Skeletal muscle satellite cell (primary cell): ENCODE data around the gene XBP1.

Experiments used
- H3K27me3 ChIP-seq: 2 replicates; pipeline ENCODE4 v1.7.0; 2013; ENCODE audit warnings: low read length; ENCODE audit not compliant: control insufficient read depth, insufficient read depth
- H3K36me3 ChIP-seq: 2 replicates; pipeline ENCODE4 v1.7.0; 2013; ENCODE audit warnings: mild to moderate bottlenecking, control low read depth, low read length; ENCODE audit not compliant: insufficient read depth
- H3K4me1 ChIP-seq: 2 replicates; pipeline ENCODE4 v1.7.0; 2013; ENCODE audit warnings: low read length; ENCODE audit not compliant: control insufficient read depth, insufficient read depth
- H3K4me2 ChIP-seq: 2 replicates; pipeline ENCODE4 v1.7.0; 2013; ENCODE audit warnings: mild to moderate bottlenecking, low read length
- H3K4me3 ChIP-seq: 2 replicates; pipeline ENCODE4 v1.7.0; 2013; ENCODE audit warnings: low read length
- H3K9ac ChIP-seq: 2 replicates; pipeline ENCODE4 v1.7.0; 2013; ENCODE audit warnings: mild to moderate bottlenecking, low read depth, low read length, moderate library complexity
- H3K9me3 ChIP-seq: replicated peaks from 2 replicates; pipeline ENCODE4 v1.7.0; 2013; ENCODE audit warnings: mild to moderate bottlenecking, control low read depth, low read length

Gene XBP1

DNA sequence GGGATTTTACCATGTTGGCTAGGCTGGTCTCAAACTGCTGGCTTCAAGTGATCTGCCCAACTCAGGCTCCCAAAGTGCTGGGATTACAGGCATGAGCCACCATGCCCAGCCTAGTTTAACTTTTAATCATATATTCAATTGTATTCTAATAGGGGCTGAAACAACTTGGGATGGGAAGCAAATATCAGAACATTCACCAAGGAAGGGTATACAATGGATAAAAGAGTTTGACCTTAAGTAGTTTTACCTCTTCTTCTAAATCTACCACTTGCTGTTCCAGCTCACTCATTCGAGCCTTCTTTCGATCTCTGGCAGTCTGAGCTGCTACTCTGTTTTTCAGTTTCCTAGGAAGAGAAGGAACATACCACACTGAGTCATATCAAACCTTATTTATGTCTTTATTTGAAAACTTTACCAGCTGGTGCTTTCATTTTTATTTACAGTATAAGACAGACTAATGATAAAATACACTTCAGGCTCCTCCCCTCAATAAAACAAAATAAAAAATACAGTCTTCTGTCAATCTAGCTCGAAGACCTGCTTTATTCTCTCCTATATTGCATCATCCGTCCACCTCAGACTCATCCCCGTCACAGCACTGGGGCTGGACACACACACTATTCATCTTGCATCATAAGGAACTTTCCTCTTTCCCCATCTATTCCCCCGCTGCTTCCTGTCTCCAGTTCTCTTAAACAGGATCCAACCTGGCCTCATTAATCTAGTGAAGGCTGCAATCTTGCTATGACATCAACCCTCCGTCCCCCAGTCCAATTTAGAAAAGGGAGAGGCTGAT lies 1.4 kb downstream of the XBP1 start:
- Histone ChIP-seq H3K4me1 (peaks cover 16% of the 10 kb centered on the region), H3K4me2 (peak overlapping the region; percentile 95), H3K4me3 (peak overlapping the region; percentile 84), H3K9me3 (no peaks in the 10 kb centered on the region), H3K27me3 (no peaks in the 10 kb centered on the region), H3K9ac (peak overlapping the region; percentile 99), H3K36me3 (peaks cover 48% of the 10 kb centered on the region)

DNA sequence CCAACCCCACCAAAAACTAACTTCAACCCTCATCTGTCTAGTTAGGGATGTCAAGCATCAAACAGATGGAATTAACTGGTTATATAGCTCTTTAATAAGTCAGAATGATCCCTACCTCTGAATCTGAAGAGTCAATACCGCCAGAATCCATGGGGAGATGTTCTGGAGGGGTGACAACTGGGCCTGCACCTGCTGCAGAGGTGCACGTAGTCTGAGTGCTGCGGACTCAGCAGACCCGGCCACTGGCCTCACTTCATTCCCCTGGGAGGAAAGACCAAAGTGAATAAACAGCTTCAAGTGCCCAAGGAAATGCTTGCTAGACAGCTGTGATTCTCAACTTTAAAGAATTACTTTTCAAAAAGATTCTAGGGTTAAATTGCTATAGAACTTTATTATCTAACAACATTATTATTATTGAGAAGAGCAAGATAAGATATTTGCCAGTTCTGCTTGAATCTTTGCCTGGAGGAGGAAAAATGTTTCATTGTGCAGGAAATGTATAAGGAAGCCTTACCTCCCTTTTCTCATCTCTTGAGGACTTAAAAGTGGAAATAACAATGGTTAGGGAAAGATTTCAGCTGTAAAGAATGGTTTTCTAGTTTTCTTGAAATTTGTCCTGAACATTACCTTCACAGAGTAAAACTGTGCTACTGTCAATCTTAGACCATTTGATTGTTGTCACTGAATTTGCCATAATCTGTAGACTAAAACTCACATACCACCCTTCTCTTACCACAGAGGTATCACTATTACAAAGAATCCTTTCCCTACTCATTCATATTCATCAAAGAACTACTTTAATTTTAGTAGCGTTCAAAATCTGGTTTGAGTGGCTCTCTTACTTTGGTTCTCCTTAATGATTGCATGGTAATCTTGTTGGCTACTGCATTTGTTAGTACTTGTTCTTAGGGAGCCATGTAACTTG lies 4.2 kb downstream of the XBP1 start:
- H3K36me3 ChIP-seq: peaks cover 52% of the 10 kb centered on the region
- H3K4me3 ChIP-seq: no peak overlapping the region
- H3K4me2 ChIP-seq: no peak overlapping the region
- H3K4me1 ChIP-seq: peaks cover 6% of the 10 kb centered on the region
- no peaks in the 10 kb centered on the region for H3K9me3 ChIP-seq
- no peaks in the 10 kb centered on the region for H3K27me3 ChIP-seq
- H3K9ac ChIP-seq: no peak overlapping the region

DNA sequence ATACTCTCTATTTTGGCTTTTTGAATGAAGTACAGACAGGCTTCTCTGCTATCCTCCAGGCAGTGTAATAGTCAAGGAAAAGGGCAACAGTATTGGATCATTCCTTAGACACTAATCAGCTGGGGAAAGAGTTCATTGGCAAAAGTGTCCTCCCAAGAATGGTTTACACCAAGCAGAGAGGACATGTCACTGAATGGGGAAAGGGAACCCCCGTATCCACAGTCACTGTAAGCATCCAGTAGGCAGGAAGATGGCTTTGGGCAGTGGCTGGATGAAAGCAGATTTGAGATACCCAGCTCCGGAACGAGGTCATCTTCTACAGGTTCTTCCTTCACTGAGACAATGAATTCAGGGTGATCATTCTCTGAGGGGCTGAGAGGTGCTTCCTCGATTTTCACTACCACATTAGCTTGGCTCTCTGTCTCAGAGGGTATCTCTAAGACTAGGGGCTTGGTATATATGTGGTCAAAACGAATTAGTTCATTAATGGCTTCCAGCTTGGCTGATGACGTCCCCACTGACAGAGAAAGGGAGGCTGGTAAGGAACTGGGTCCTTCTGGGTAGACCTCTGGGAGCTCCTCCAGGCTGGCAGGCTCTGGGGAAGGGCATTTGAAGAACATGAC lies 5.2 kb downstream of the XBP1 start:
- H3K4me1 ChIP-seq: peaks cover 6% of the 10 kb centered on the region
- H3K36me3 ChIP-seq: peaks cover 52% of the 10 kb centered on the region
- no peaks in the 10 kb centered on the region for H3K9me3 ChIP-seq
- no peak overlapping the region for H3K9ac ChIP-seq
- H3K4me2 ChIP-seq: no peak overlapping the region
- H3K4me3 ChIP-seq: no peak overlapping the region
- H3K27me3 ChIP-seq: no peaks in the 10 kb centered on the region

DNA sequence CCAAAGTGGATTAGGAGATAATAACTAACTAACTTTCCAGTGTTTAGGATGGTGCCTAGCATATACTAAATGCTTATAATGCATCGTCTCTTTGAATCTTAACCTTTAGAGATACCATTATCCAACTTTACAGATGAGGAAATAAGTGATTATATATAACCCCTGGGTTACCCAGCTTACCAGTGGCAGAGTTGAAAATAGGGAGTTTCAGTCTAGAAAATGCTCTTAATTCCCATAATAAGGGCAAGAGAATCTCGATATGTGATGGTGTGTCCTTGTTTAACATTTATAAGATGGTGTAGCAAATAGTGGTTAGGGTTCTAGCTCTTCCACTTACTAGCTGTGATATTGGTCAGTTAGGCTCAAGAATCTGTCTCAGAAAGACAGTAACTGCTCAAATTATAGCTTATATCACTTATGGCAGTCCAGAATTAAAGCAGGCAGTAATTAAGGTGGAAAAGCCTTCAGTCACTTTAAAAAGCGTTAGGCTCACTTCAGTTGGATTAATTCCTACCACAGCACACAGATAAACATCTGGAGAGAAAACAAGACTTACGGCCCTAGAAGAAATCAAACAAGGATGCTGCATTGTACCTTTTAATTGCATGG lies 6.3 kb downstream of the XBP1 start:
- H3K9me3 ChIP-seq: no peaks in the 10 kb centered on the region
- H3K36me3 ChIP-seq: peaks cover 47% of the 10 kb centered on the region
- H3K9ac ChIP-seq: no peak overlapping the region
- H3K4me3 ChIP-seq: no peak overlapping the region
- no peaks in the 10 kb centered on the region for H3K27me3 ChIP-seq
- H3K4me1 ChIP-seq: peaks cover 6% of the 10 kb centered on the region
- H3K4me2 ChIP-seq: no peak overlapping the region

DNA sequence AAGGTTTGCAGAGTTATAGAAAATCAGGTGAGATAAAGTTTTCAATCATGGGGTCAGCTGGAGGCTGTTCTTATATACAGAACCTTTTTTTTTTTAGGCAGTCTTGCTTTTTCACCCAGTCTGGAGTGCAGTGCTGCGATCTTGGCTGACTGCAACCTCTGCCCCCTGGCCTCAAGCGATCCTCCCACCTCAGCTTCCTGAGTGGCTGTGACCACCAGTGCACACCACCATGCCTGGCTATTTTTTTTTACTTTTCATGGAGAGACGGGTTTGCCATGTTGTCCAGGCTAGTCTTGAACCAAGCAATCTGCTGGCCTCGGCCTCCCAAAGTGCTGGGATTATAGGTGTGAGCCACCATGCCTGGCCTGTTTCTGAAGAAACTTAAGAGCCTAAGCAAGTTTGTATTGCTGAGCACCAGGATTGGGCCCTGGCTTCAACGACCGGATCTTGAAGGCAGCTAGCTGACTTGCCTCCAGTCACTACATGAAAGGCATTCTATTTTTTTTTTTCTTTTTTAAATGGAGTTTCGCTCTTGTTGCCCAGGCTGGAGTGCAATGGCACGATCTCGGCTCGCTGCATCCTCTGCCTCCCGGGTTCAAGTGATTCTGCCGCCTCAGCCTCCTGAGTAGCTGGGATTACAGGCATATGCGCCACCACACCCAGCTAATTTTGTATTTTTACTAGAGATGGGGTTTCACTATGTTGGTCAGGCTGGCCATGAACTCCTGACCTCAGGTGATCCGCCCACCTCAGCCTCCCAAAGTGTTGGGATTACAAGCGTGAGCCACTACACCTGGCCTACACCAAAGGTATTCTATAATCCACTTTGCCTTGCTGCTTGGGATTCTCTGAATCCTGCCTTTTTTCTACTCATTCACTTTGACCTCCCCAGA lies 7.6 kb downstream of the XBP1 start:
- Histone ChIP-seq H3K9ac (no peak overlapping the region), H3K36me3 (peaks cover 42% of the 10 kb centered on the region), H3K27me3 (no peaks in the 10 kb centered on the region), H3K4me1 (peaks cover under 1% of the 10 kb centered on the region), H3K4me2 (no peak overlapping the region), H3K4me3 (no peak overlapping the region), H3K9me3 (no peaks in the 10 kb centered on the region)

DNA sequence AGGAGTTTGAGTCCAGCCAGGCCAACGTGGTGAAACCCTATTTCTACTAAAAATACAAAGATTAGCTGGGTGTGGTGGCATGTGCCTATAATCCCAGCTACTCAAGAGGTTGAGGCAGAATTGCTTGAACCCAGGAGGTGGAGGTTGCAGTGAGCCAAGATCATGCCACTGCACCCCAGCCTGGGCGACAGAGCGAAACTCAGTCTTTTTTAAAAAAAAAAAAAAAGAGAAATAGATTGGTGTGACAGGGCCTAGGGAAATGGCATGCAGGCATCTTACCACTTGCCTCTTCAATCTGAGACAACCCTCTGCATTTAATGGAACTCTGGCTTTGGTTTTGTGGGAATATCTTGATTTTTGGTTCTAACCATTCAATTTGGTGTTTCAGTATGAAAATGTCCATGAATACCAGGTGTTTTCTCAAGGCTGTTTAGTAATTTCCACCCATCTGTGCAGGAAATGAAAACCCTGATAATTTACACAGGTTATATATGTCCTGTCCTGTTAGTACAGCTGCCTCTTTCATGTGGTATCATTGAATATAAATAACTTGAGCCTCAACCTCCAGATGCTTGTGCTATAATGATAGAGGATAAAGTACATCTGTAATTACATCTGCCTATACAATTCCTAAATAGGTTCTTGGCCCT lies 8.4 kb downstream of the XBP1 start:
- no peak overlapping the region for H3K9ac ChIP-seq
- no peaks in the 10 kb centered on the region for H3K9me3 ChIP-seq
- no peaks in the 10 kb centered on the region for H3K4me1 ChIP-seq
- H3K4me3 ChIP-seq: no peak overlapping the region
- H3K4me2 ChIP-seq: no peak overlapping the region
- H3K27me3 ChIP-seq: no peaks in the 10 kb centered on the region
- peaks cover 42% of the 10 kb centered on the region for H3K36me3 ChIP-seq

DNA sequence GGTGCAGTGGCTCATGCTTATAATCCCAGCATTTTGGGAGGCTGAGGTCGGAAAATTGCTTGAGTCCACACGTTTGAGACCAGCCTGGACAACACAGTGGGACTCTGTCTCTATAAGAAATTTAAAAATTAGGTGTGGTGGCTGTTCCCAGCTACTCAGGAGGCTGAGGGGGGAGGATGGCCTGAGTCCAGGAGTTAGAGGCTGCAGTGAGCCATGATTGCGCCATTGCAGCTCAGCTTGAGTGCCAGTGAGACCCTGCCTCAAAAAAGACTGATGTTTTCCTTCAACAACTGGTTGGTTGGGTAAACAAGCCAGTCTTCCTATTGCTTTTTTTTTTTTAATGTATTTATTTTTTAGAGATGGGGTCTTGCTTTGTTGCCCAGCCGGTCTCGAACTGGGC lies 9.2 kb downstream of the XBP1 start:
- H3K9ac ChIP-seq: no peak overlapping the region
- H3K27me3 ChIP-seq: no peaks in the 10 kb centered on the region
- no peaks in the 10 kb centered on the region for H3K9me3 ChIP-seq
- H3K4me1 ChIP-seq: no peaks in the 10 kb centered on the region
- no peak overlapping the region for H3K4me2 ChIP-seq
- H3K4me3 ChIP-seq: no peak overlapping the region
- H3K36me3 ChIP-seq: peaks cover 42% of the 10 kb centered on the region

DNA sequence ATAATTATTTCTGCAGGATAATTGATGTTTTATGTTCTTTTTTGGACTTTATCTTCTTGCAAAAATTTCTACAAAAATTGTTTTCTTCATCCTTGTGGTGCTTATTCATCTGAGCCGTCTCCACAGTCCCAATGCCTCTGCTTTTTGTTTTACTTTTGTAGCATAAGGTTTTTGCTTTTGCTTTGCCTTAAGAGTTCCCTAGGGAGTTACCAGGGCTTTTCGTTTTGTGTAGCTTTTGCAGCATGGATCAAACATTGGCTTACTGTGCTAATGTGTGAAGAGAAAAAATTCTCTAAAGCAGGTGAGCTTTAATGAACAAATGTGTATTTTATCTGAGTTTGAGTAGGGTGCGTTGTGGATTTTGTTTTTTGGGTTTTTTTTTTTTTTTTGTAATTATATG lies 11.8 kb downstream of the XBP1 start:
- H3K36me3 ChIP-seq: peaks cover 42% of the 10 kb centered on the region
- H3K4me2 ChIP-seq: no peak overlapping the region
- H3K9me3 ChIP-seq: no peaks in the 10 kb centered on the region
- no peak overlapping the region for H3K9ac ChIP-seq
- no peaks in the 10 kb centered on the region for H3K4me1 ChIP-seq
- H3K27me3 ChIP-seq: no peaks in the 10 kb centered on the region
- no peak overlapping the region for H3K4me3 ChIP-seq

DNA sequence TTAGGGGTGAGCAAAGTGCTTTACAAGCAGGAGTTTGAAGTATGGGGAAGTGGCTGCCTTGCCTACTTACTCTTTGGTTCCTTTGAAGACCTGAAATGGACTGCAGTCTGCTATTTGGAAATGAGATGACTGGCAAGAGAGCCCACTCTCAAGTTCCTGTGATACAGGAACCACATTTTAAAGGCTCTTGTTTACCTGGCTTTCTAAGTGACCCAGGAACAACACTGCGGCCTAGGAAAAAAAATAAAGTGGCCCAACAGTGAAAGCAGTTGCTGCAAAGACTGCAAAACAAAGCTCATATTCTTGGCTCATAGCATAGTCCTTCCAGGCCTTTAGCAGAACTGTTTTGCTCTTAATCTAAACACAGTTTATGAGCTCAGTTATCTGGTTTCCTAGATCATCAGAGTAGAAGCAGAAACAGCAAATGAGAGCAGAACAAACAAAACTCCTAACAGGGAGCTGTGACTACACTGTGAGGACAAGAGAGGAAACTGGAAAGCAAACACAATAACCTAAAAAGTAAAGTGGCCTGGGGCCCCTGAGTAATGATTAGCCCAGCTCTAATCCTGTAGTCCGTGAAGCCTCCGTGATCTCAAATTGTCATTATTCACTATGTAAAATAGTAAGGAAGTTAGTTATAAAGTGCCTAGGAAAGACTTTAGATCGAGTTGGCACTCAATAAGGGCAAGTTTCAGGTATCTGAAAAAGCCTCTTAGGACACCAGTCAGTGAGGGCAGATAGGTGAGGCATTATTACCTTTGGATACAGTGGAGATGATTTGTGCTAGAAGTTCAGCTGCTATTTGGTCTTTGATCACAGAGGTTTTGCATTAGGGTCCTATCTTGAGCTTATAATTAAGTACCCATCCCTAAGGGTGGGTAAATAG lies 16.3 kb downstream of the XBP1 start:
- H3K9ac ChIP-seq: no peak overlapping the region
- H3K27me3 ChIP-seq: no peaks in the 10 kb centered on the region
- no peaks in the 10 kb centered on the region for H3K9me3 ChIP-seq
- no peak overlapping the region for H3K4me3 ChIP-seq
- H3K4me1 ChIP-seq: no peaks in the 10 kb centered on the region
- peaks cover 69% of the 10 kb centered on the region for H3K36me3 ChIP-seq
- H3K4me2 ChIP-seq: no peak overlapping the region
